ENCODE results near the gene INO80E. TPM values are rescaled to one million over a fixed set of nuclear protein-coding genes. Genes with fewer than 3 reads are reported as not detected.

The INO80E gene
- total and polyA plus RNA-seq, 10 donors = 47.9 to 93.3 (median 71.7) TPM

- DNase-seq = no peak
- no peaks in the 10 kb centered on the region for H3K27me3 ChIP-seq (replicated peaks in 1 of 7)
- H3K4me3 ChIP-seq = peak overlapping the region; percentile 52 to 92 (median 71)
- intact Hi-C loops (cut with DNase I; ENCODE audit: low total_unique reads) = loop anchor here (5.0 kb wide), 1 partner anchor 39 kb away; no protein-coding TSS in a partner anchor
- H3K4me1 ChIP-seq = peaks cover 9 to 48% (median 27%) of the 10 kb centered on the region in 6 donors
- TF ChIP-seq POLR2AphosphoS5 (IDR thresholded peaks at IDR 0.05) = no peak
- no peak for TF ChIP-seq POLR2A (IDR thresholded peaks at IDR 0.05)
- TF ChIP-seq CTCF (IDR thresholded peaks at IDR 0.05 in 8 of 11, conservative IDR thresholded peaks at IDR 0.05 in 3 of 11) = no peak
- H3K9me3 ChIP-seq = no peaks in the 10 kb centered on the region
- H3K27ac ChIP-seq = peak overlapping the region; percentile 76 to 97 (median 94)
- H3K36me3 ChIP-seq = peaks cover 0 to 46% (median 8%) of the 10 kb centered on the region in 6 donors
- WGBS, 5 donors = 80 to 87% (median 85%) methylated on average over 14 of the region's 14 CpGs
Measured at GRCh38 chr16:29963021-29963743, 32.9 kb upstream of the INO80E start.

- TF ChIP-seq POLR2AphosphoS5 (IDR thresholded peaks at IDR 0.05) (no peak), POLR2A (IDR thresholded peaks at IDR 0.05) (no peak), CTCF (IDR thresholded peaks at IDR 0.05 in 8 of 11, conservative IDR thresholded peaks at IDR 0.05 in 3 of 11) (no peak)
- no peaks in the 10 kb centered on the region for H3K9me3 ChIP-seq
- 93 to 97% (median 95%) methylated on average over 4 of the region's 4 CpGs for WGBS, 5 donors
- intact Hi-C loops (cut with DNase I; ENCODE audit: low total_unique reads) = no loop called here
- H3K27ac ChIP-seq = no peak overlapping the region
- H3K4me1 ChIP-seq = peaks cover 0 to 39% (median 17%) of the 10 kb centered on the region in 6 donors
- DNase-seq = no peak
- H3K36me3 ChIP-seq = peaks cover 0 to 89% (median 32%) of the 10 kb centered on the region in 6 donors
- no peak overlapping the region for H3K4me3 ChIP-seq
- no peaks in the 10 kb centered on the region for H3K27me3 ChIP-seq (replicated peaks in 1 of 7)
Measured at GRCh38 chr16:29968205-29968604, 27.8 kb upstream of the INO80E start.

- TF ChIP-seq CTCF (IDR thresholded peaks at IDR 0.05 in 8 of 11, conservative IDR thresholded peaks at IDR 0.05 in 3 of 11) (no peak), POLR2AphosphoS5 (IDR thresholded peaks at IDR 0.05) (no peak), POLR2A (IDR thresholded peaks at IDR 0.05) (no peak)
- 81 to 98% (median 89%) methylated on average over 8 of the region's 8 CpGs for WGBS, 5 donors
- Histone ChIP-seq H3K27me3 (replicated peaks in 1 of 7) (no peaks in the 10 kb centered on the region), H3K9me3 (no peaks in the 10 kb centered on the region), H3K4me3 (no peak overlapping the region), H3K4me1 (peaks cover 18 to 37% (median 30%) of the 10 kb centered on the region in 6 donors), H3K27ac (no peak overlapping the region), H3K36me3 (peaks cover 0 to 59% (median 30%) of the 10 kb centered on the region in 6 donors)
- no peak for DNase-seq
- intact Hi-C loops (cut with DNase I; ENCODE audit: low total_unique reads) = no loop called here
Measured at GRCh38 chr16:29971304-29971703, 24.7 kb upstream of the INO80E start.

- WGBS, 5 donors = 75 to 90% (median 82%) methylated on average over 1 of the region's 1 CpG
- intact Hi-C loops (cut with DNase I; ENCODE audit: low total_unique reads) = no loop called here
- H3K9me3 ChIP-seq = no peaks in the 10 kb centered on the region
- H3K27me3 ChIP-seq (replicated peaks in 1 of 7) = no peaks in the 10 kb centered on the region
- no peak overlapping the region for H3K4me3 ChIP-seq
- no peak for DNase-seq
- TF ChIP-seq POLR2A (IDR thresholded peaks at IDR 0.05) (no peak), CTCF (IDR thresholded peaks at IDR 0.05 in 8 of 11, conservative IDR thresholded peaks at IDR 0.05 in 3 of 11) (no peak), POLR2AphosphoS5 (IDR thresholded peaks at IDR 0.05) (no peak)
- H3K4me1 ChIP-seq = peaks cover 23 to 49% (median 37%) of the 10 kb centered on the region in 6 donors
- H3K27ac ChIP-seq = peak overlapping the region in 7 of 8 donors; percentile 91 to 96 (median 95)
- H3K36me3 ChIP-seq = peaks cover 0 to 55% (median 31%) of the 10 kb centered on the region in 6 donors
Measured at GRCh38 chr16:29972500-29972899, 23.5 kb upstream of the INO80E start.
